ENCODE measurements around the gene DDAH2.
A peak's percentile ranks its signal among the peaks of the same experiment; 100 is the strongest.

The DDAH2 gene, protein sequence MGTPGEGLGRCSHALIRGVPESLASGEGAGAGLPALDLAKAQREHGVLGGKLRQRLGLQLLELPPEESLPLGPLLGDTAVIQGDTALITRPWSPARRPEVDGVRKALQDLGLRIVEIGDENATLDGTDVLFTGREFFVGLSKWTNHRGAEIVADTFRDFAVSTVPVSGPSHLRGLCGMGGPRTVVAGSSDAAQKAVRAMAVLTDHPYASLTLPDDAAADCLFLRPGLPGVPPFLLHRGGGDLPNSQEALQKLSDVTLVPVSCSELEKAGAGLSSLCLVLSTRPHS
- total RNA-seq, result 4.3 to 11.5 (median 5.8) reads per million in 4 donors

DNA sequence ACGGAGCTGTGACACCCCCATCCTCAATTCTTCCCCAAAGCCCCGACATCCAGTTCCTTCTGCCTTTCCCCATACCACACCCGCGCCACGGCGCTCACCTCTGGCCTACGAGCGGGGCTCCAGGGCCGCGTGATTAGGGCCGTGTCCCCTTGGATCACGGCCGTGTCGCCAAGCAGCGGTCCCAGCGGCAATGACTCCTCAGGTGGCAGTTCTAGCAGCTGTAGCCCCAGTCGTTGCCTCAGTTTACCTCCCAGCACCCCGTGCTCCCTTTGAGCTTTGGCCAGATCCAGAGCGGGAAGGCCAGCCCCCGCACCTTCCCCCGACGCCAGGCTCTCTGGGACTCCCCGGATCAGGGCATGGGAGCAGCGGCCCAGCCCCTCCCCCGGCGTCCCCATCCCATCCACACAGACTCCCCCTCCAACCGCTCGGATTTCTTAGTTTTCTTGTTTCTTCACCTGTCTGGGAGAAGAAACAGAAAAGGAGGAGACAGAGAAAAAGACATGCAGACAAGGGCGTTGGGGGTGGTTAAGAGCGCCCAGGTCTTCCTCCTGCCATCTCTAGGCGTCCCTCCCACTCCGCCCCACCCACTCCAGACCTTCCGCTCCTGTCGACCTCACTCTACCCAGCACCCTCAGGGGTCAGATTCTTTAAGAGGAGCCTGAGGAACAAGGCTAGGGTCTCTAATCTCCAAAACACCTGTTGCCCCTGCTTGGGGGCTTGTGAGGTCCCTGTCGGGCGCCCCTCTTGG lies at the start of gene DDAH2:
Gene DDAH2 (minus strand): TSS at position 533 of the 748 bp plus-strand sequence. CDS start 138 bp downstream, at position 395.
- DNase-seq, result no peak

DNA sequence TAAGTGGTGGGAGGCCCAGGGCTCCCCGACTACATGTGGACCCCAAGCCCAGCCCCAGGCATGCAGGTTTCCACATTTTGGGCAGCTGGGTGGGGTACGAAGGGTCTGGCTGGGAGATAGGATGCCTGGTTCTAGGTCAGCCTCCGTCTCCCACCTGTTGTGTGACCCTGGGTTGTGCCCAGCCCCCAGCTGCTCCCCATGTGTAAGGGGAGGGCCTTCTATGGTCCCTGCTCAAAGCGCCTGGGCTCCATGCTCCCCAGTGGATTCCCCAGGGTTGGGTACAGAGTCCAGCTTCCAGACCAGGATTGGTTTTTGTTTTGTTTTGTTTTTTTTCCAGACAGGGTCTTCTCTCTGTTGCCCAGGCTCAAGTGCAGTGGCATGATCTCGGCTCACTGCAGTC lies 49.1 kb upstream of the DDAH2 start:
- DNase-seq, result no peak

DNA sequence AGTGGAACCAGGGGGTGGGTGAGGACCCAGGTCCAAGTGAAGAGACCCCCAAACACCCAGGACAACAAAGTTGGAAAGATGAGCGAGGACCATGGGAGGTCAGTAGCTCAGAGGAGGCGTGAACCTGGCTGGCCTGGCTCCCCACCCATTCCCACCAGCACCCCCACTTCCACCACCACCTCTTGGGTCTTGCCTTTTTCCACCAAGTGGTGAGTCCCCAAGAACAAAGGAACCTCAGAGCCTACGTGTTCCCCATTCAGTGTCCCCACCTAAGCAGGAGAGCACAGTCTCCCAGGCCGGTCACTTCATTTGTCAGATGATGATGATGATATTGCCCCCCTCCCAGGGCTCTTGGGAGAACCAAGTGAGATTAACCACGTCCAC lies 48.6 kb upstream of the DDAH2 start:
- no peak for DNase-seq

DNA sequence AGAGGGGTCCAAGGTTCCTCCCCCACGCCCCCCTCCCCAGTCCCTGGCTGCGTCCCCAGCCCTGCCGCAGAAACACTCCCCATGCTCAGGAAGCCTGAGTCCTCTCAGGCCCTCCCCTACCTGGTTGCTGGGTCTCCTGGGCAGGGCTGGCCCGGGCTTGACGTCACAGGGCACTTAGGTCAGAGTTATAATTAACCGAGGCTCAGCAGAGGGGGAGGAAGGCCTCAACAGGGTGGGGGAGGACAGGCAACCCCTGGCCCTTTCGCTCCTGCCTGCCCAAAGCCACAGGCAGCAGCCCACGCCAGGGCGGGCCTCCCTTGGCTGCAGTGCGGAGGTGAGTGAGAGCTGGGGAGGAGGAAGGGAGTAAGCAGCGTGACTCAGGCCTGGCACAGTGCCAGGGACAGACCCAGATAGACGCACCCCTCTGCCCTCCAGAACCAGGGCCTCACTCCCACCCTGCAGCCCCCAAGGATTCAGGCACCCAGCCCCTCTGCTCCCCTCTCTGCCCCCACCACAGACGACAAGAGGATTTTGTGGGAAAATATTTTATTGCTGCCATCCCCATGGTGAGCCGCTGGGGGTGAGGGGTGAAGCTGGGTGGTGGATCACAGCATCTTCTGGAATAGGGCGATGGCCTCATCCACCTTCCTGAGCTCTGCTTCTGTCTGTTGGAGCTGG lies 48.0 kb upstream of the DDAH2 start, which contains the start of gene VWA7:
Gene VWA7 (minus strand): TSS at position 340 of the 678 bp plus-strand sequence. CDS start 549 bp downstream, outside the sequence.
- DNase-seq, result peak; percentile 34 to 81 (median 48)

DNA sequence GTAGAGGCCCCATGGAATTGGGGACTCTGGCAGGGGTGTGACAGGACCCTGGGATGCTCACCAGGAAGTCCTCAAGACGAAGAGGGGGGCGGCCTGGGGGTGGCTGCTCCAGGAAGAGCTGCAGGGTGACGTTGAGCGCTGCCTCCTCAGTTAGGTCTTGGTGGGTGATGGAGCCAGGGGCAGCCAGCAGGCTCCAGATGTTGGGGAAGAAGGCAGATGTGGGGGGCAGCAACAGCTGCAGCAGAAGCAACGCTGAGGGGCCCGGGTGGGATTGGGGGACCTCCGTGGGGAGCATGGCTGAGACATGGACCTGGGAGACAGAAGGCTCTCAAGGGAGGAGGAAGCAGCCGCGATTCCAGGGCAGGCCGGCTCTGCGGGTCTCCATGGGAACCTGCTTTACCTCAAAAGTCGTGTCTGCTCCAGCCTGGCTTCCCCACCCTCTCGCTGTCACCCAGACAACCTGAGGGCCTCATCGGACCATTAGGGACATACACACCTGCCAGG lies 47.4 kb upstream of the DDAH2 start:
- DNase-seq, result no peak

DNA sequence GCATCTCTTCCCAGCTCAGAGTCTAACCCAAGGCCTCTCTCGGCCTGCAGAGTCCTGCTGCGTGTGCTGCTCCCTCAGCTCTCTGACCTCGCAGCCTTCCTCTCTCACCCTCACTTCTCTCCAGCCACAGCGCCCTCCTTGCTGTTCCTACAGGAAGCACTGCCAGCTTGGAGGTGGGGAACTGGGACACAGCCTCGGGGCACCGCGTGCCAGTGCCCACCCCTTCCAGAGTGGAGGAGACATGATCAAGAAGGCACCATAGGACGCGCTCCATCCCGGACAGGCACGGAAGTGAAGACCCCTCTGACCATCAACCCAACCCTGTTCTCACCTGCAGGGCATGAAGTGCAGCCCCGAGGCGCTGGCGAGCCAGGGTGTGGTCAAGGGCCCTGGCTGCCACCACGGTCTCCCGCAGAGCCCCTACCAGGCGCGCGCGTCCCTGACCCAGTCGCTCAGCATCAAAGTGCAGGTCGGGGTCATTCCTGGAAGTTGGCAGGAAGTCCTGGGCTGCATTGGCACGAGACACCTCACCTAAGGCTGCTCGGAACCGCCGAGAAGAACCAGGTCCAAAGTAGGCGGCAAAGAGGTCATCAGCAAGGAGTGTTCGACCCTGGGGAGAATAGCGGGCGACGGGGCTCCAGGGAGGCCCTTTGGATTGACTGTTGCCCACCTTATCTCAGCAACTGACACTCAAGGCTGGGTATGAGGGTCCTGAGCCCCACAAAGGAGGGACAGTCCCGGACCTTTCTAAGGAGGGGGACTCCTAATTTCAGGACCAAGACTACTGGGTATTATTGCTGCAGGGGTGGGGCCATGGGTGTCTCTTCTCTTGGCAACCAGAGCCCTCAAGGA lies 46.8 kb upstream of the DDAH2 start:
- DNase-seq, result no peak

DNA sequence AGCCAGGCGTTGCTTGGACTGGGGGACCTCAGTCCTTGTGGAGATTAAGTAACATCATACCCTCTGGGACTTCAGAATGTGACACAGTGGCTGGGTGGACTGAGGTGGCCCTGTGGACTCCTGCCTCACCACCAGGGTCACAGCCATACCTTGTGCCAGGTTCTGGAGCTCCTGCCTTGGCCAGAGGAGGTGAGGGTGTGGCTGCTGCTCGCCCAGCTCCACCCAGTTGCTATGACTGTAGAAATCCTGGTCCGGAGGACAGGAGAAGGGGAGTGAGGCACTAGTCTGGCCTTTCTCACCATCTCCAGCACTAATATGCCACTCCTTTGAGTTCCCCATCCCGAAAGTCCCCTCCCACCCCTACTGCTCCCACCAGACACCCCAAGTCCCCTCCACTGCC lies 46.1 kb upstream of the DDAH2 start:
- DNase-seq, result no peak

DNA sequence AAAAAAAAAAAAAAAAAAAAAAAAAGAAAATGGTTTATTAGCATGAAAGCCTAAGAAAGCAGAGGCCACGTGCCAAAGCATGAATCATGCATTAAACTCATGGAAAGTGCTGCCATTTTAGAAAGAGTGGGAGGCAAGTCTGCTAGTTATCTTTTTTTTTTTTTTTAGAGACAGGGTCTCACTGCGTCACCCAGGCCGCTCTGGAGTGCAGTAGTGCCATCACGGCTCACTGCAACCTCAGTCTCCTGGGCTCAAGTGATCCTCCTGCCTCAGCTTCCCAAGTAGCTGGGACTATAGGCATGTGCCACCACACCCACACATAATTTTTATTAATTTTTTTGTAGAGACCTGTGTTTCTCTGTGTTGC lies 42.9 kb upstream of the DDAH2 start:
- DNase-seq, result no peak

DNA sequence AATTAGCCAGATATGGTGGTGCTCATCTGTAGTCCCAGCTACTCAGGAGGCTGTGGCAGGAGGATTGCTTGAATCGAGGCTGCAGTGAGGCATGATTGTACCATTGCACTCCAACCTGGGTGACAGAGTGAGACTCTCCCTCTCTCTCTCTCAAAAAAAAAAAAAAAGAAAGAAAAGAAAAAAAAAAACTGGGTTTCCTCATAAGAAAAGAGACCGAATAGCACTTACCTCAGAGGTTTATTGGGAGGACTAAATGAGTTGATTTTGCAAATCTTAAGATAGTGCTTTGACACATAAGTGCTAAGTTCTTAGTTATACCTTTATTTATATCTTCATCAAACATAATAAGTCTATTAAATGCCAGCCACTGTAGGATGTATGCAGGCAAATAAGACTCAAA lies 41.8 kb upstream of the DDAH2 start:
- DNase-seq, result no peak

DNA sequence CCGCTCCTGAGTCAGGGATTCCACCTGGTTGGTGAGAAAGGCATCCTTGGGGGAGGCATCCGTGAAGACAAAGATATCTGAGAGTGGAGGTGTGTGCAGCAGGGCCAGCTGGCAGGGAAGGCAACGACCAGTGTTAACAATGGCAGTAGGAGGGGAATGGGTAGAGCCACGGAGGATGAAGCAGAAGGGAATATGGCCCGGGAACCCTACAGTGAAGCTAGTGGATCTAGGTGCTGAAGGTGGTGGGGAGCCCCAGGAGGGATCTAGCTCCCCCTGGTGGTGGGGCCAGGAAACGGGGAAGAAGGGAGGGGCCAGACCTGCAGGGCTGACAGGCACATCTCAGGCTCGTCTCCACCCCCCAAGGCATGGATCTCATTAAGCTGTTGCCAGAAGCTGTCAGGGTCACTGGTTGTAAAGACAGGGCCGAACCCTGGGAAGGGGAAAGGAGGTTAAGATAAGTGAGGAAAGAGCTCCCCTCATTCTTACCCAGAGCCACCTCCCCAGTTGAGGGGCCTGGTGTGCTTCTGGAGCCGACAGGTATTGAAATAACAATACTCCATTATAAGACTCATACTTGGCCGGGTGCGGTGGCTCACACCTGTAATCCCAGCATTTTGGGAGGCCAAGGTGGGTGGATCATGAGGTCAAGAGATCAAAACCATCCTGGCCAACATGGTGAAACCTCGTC lies 40.7 kb upstream of the DDAH2 start:
- peak; percentile 58 to 85 (median 71) for DNase-seq

DNA sequence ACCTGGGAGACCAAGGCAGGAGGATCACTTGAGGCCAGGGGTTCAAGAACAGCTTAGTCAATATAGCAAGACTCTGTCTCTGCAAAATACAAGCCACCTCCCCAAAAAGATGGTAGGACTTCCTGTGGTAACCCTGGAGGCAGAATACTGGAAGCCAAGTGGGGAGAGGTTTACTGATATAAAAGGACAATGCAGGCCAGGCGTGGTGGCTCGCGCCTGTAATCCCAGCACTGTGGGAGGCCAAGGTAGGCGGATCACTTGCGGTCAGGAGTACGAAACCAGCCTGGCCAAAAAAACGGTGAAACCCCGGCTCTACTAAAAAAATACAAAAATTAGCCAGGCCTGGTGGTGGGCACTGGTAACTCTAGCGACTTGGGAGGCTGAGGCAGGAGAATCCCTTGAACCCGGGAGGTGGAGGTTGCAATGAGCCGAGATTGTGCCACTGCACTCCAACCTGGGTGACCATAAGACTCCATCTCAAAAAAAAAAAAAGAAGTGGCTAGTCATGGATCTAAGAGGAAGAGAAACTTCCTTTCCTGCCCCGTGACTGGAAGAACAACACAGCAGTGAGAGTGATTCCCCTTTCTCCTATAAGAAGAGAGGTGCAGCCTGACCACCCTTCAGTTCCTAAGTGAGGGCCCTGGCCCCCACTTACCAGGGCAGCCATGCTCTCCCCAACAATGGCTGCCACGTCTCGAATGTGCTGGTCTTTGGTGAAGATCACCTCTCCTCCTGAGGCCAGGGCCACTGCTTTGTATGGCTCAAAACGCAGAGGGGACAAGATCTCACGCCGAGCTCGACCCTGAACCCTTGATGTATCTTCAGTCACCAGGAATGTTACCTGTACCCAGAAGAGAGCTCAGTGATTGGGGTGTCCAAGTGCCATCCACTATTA lies 39.5 kb upstream of the DDAH2 start:
- no peak for DNase-seq

DNA sequence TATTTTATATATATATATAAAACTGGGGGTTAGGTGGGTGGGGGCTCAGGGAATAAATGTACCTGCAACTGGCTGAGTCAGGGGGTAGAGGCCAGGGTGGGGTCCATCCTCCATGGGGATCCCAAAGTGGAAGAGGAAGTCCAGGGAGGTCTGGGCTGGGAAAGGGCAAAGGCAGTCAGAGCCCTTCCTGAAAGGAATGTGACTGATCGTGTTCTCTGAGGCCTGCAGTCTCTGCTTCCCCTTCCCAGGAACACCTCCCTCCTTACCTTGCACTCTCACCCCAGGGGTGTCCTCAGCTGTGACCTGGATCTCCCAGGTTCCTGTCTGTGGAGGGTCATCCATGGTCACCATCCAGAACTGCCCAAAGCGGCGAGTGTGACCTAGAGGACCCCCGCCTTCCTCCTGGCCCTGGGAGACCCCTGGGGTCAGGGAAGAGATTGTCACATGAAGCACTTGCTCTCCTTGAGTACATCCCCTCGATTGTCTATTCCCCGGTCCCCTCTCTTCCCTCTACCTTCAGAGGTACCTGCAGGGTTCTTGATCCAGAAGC lies 38.1 kb upstream of the DDAH2 start:
- DNase-seq, result no peak

DNA sequence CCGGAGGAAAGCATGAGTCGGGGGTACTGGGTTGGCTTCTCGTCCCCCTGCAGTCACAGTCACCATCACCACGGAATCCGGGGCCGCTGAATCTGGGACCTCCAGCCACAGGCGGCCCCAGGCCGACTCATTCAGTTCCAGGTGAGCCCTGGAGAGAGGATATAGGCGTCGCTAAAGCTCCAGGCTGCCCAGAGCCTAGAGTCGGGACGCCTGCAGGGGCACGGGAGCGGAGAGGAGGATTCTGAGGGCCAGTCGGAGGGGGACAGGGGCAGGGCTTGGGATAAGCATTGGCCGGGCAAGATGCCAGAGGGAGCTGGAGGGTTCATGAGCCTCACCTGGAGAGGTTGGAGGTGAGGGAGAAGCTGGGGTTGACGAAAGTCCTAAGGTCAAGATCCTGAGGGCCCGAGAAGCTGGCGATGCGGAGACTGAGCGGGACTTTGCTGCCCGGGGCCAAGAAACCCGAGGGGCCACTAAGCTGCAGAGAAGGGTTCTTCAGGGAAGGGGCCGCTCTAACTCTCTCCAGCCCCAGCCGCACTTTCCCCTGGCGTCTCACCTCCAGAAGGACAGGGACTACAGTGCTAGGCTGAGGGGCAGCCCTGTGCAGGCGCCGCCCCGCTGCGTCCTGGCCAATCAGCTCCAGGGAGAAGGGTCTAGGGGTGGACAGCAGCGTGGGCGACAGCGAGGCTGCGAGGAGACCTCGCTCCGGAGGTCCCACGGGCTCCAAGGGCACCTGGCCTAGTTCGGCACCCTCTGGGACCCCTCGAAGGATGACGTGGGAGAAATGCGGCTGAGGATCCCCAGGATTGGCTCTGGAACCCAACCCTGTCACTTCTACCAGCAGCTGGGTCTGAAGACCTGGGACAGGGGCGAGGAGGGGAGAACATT lies 37.1 kb upstream of the DDAH2 start:
- DNase-seq, result no peak

DNA sequence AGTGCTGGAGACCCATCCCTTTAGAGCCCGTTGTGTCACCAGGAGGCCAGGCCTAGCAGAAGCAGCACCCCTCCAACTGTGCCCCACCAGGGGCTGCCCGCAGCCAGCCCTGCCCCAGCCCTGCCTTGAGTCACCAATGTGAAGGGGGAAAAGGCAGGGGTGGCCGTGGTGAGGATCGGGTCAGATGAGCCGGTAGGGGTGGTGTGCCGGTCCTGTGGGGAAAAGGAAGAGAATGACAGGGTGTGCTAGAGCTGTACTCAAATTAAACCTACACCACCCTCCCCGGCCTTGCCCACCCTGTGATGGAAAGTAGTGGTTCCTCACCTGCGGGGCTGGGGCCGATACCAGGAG lies 36.4 kb upstream of the DDAH2 start:
- no peak for DNase-seq

DNA sequence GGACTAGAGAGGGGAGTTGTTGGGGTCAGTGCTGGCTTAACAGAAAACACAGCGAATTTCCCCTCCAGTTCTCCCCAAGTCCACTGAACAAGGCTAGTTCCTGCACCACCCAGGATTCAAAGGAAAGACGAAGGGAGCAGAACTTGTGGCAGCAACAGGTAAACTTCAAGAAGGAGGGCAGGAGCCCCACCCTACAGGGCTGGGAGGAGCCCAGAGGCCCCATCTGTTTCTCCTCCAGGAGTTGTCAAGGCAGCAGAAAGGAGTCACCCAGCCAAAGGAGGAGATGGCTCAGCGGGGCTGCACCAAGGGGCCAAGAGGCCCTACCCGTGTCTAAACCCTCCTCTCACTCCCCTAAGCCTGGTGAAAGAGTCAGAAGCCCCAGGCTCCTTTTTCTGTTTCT lies 35.1 kb upstream of the DDAH2 start:
- no peak for DNase-seq

DNA sequence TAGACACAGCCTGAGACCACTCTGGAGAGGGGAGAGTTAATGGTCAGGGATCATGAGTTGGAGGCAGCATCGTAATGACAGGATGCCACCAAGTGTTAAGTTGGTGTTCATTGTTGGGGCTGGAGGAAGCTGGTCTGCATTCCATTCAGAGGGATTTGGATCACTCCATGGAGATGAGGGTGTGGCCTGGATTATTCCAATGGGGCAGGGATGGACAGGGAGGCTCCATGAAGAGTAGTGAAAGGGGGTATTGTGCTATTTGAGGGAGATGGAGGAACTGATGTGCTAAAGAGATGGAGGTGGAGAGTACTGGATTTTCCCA lies 34.5 kb upstream of the DDAH2 start:
- no peak for DNase-seq

DNA sequence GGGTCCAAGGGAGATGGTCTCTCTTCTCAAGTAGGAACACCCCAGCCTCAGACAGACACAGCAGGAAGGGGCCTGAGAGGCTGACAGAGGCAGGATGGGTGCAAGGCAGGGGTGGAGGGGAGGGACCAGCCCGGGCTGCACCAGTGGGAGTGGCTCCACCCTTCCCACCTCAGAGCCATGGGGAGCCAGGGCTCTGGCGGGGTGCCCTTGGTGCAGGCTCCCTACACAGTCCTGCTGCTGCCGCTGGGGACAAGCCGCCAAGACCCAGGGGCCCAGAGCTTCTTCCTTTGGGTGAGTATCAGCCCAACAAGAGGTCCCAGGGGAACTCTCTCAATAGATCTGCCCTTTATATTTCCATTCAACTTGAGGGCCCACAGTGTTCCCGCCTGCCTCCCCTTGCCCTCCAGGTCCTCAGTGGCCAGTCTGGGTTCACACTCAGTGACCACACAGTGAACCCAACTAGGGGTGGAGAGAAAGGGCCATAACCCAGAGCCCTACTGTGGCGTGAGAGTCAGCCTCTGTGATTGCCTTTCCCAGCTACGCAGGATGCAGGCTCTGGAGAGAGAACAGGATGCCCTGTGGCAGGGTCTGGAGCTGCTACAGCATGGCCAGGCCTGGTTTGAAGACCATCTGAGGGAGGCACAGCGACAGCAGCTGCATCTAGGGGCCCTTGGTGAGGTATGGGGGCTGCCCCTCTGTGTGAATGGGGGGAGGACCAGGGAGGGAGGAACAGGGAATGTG lies 33.9 kb upstream of the DDAH2 start:
- no peak for DNase-seq

DNA sequence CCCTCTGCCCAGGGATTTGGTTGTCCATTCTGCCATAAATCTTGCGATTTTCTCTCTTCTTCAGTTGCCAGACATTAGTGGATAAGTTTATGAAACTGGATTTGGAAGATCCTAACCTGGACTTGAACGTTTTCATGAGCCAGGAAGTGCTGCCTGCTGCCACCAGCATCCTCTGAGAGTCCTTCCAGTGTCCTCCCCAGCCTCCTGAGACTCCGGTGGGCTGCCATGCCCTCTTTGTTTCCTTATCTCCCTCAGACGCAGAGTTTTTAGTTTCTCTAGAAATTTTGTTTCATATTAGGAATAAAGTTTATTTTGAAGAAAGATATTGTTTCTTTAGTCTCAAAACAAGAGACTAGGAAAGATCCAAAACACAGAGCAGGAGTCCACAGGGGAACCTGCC lies 33.3 kb upstream of the DDAH2 start, which contains the start of gene SAPCD1:
Gene SAPCD1 (plus strand): TSS at position 301 of the 400 bp plus-strand sequence. CDS start 399 bp downstream, outside the sequence.
- DNase-seq, result no peak

DNA sequence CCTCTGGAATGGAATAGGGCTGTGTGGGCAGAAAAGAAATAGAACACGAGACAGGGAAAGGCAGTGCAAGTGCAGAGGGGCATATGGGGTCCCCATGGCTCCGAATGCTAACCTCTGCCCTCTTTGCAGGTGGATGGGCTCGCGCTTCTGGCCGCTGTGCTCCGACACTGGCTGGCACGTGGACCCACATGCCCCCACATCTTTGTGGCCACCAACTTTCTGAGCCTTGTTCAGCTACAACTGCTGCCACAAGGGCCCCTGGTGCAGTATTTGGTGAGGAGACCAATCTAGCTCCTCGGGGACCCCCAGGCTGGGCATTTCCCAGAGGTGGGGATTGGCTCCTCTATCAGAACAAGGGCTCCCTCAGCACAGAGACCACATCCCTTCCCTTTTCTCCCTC lies 32.2 kb upstream of the DDAH2 start:
- no peak for DNase-seq

Measured in T-helper 1 cell (primary cell).